HCT116 (cell line): ENCODE measurements around the gene CPED1. TPM values are rescaled to one million over a fixed set of nuclear protein-coding genes. Genes with fewer than 3 reads are reported as not detected.

Experiments
- ATAC-seq: fragments of 200-7000 bp; cut with Tn5 transposase; 2 replicates; pipeline ENCODE4 v1.9.1; 2020; ENCODE audit warnings: mild to moderate bottlenecking, moderate library complexity
- BruUV-seq: library from RNA; stranded (reverse); fragments of 400-500 nt; replicated peaks from 2 replicates; lab custom pipeline; 2021; lab: Mats Ljungman, UMichigan
- CTCF ChIA-PET: fragments of 300-600 bp; sonication (Branson Sonifier 250); formaldehyde crosslinking; loops from one replicate; lab custom pipeline; 2021; ENCODE audit warnings: antibody characterized with exemption; lab: Charles Lee
- POLR2A ChIA-PET: fragments of 300-600, 350-600 bp; sonication (Branson Sonifier 250); formaldehyde crosslinking; loops from one replicate; lab custom pipeline; 2021; ENCODE audit warnings: antibody characterized with exemption; lab: Charles Lee
- RAD21 ChIA-PET, 2 experiments: fragments of 300-600 bp; sonication (Branson Sonifier 250); formaldehyde crosslinking; loops; one replicate each; lab custom pipeline; 2023; ENCODE audit warnings: low total read pairs in 2 of 2; ENCODE audit not compliant: uncharacterized antibody in 2 of 2, unreplicated experiment in 2 of 2, low non-redundant PET in 1 of 2; lab: Charles Lee
- DNase-seq: peaks from one replicate; pipeline ENCODE4 v3.0.0-alpha.2; 2010; ENCODE audit warnings: low read depth, low spot score
- H2AFZ ChIP-seq: fragments of 200-600 bp; shearing (Covaris generic), sonication (generic); 2 replicates; pipeline ENCODE4 v1.6.1; 2017; ENCODE audit warnings: low read depth, mixed run types, mixed read lengths, antibody characterized with exemption, low read length; ENCODE audit not compliant: poor library complexity, severe bottlenecking
- H3K27ac ChIP-seq: 2 replicates; pipeline ENCODE4 v1.5.1; 2012; ENCODE audit warnings: low read depth, low read length
- H3K27me3 ChIP-seq: fragments of 200-600 bp; sonication (generic); 2 replicates; pipeline ENCODE4 v1.6.1; 2016; ENCODE audit warnings: mixed run types, low read length, mixed read lengths; ENCODE audit not compliant: insufficient read depth
- H3K36me3 ChIP-seq, 2 experiments: fragments of 200-500 bp in 1 of 2; fragments of 200-600 bp in 1 of 2; sonication (Bioruptor generic) in 1 of 2; sonication (generic) in 1 of 2; 2 replicates each; pipeline versions ENCODE4 v1.5.1 to v1.6.1; 2014 to 2016; ENCODE audit warnings: low read length in 2 of 2, inconsistent platforms in 1 of 2, mixed read lengths in 1 of 2, mixed run types in 1 of 2; ENCODE audit not compliant: insufficient read depth in 2 of 2, control insufficient read depth in 1 of 2
- H3K4me1 ChIP-seq, 2 experiments: fragments of 200-600 bp in 1 of 2; sonication (generic) in 1 of 2; 2 replicates each; pipeline versions ENCODE4 v1.5.1 to v1.6.1; 2012 to 2017; ENCODE audit warnings: low read length in 2 of 2, inconsistent platforms in 1 of 2, mild to moderate bottlenecking in 1 of 2, mixed read lengths in 1 of 2, mixed run types in 1 of 2, moderate library complexity in 1 of 2; ENCODE audit not compliant: insufficient read depth in 2 of 2, control insufficient read depth in 1 of 2
- H3K4me2 ChIP-seq: fragments of 200-600 bp; sonication (generic); 2 replicates; pipeline ENCODE4 v1.6.1; 2017; ENCODE audit warnings: mixed run types, low read length, mixed read lengths
- H3K4me3 ChIP-seq, 2 experiments: fragments of 200-600 bp in 1 of 2; sonication (generic) in 1 of 2; replicated peaks in 1 of 2; 2 replicates each; pipeline ENCODE4 v1.5.1; 2011 to 2016; ENCODE audit warnings: low read length in 2 of 2, control low read depth in 1 of 2, low read depth in 1 of 2, mild to moderate bottlenecking in 1 of 2, mixed read lengths in 1 of 2, mixed run types in 1 of 2
- H3K79me2 ChIP-seq: fragments of 200-600 bp; sonication (generic); 2 replicates; pipeline ENCODE4 v1.6.1; 2017; ENCODE audit warnings: mild to moderate bottlenecking, mixed run types, low read length, moderate library complexity, mixed read lengths; ENCODE audit not compliant: insufficient read depth
- H3K9ac ChIP-seq: fragments of 200-600 bp; sonication (generic); 2 replicates; pipeline ENCODE4 v1.6.1; 2016; ENCODE audit warnings: low read length, mixed read lengths
- H3K9me2 ChIP-seq: fragments of 200-600 bp; sonication (generic), shearing (Covaris generic); 2 replicates; pipeline ENCODE4 v1.6.1; 2017; ENCODE audit warnings: mixed run types, mild to moderate bottlenecking, moderate library complexity; ENCODE audit not compliant: insufficient read depth
- H3K9me3 ChIP-seq, 2 experiments: fragments of 200-500 bp in 1 of 2; fragments of 200-600 bp in 1 of 2; sonication (Bioruptor generic) in 1 of 2; sonication (generic) in 1 of 2; 2 replicates each; pipeline ENCODE4 v1.6.1; 2014 to 2017; ENCODE audit warnings: low read length in 2 of 2, mixed read lengths in 2 of 2, inconsistent platforms in 1 of 2, low read depth in 1 of 2, mild to moderate bottlenecking in 1 of 2, mixed run types in 1 of 2, moderate library complexity in 1 of 2; ENCODE audit not compliant: control insufficient read depth in 1 of 2, insufficient read depth in 1 of 2
- H4K20me1 ChIP-seq: fragments of 200-600 bp; sonication (generic), shearing (Covaris generic); 2 replicates; pipeline ENCODE4 v1.6.1; 2017; ENCODE audit warnings: mixed run types, mild to moderate bottlenecking, moderate library complexity; ENCODE audit not compliant: insufficient read depth
- CBX3 ChIP-seq: IDR thresholded peaks from 2 replicates; pipeline ENCODE4 v1.6.1; 2012; ENCODE audit warnings: low read depth
- ELF1 ChIP-seq: IDR thresholded peaks from 2 replicates; pipeline ENCODE4 v1.6.1; 2012; ENCODE audit warnings: low read depth, borderline replicate concordance
- TCF7L2 ChIP-seq: IDR thresholded peaks from 2 replicates; pipeline ENCODE4 v1.7.0; 2011; ENCODE audit warnings: borderline replicate concordance, inconsistent platforms; ENCODE audit not compliant: insufficient read depth, insufficient read length; ENCODE audit errors: extremely low read depth
- ZNF274 ChIP-seq: fragments of 200-500 bp; sonication (Bioruptor generic); IDR thresholded peaks from 2 replicates; pipeline ENCODE4 v1.6.1; 2014; ENCODE audit warnings: mild to moderate bottlenecking, low read depth, low read length, inconsistent platforms
- intact Hi-C: fragments of 100-400 bp; cut with micrococcal nuclease; formaldehyde crosslinking; loops from 2 replicates; pipeline ENCODE4 v1.10.0; 2022
- total RNA-seq: library from RNA; stranded (reverse); gene quantifications from one replicate; pipeline ENCODE4 v1.2.1, GENCODE V29; 2021; ENCODE audit not compliant: unreplicated experiment
- TF ChIP-seq, protein P1 (sequence below): IDR thresholded peaks from 2 replicates; pipeline ENCODE4 v1.6.1; 2012; ENCODE audit warnings: low read depth

The CPED1 gene
- total RNA-seq, 1 experiment from 2014 or later, result 1.2 TPM

DNA sequence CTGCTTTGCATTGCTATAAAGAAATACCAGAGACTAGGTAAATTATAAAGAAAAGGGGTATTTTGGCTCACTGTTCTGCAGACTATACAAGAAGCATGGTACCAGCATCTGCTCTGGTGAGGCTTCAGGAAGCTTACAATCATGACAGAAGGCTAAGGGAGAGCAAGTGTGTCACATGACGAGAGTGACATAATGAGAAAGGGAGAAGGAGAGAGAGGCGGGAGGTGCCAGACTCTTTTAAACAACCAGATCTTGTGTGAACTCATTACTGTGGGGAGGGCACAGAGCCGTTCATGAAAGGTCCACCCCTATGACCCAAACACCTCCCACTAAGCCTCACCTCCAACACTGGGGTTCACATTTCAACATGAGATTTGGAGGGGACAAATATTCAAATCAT is 281.3 kb downstream of the CPED1 start:
- Histone ChIP-seq H3K4me3 (no peak overlapping the region), H3K9ac (no peak overlapping the region), H3K27me3 (no peaks in the 10 kb centered on the region), H3K9me3 (no peaks in the 10 kb centered on the region), H3K4me1 (peaks cover 11 to 17% of the 10 kb centered on the region in 2 experiments; a peak in 3 of 4 replicates), H4K20me1 (no peaks in the 10 kb centered on the region), H3K4me2 (no peak overlapping the region), H3K9me2 (no peaks in the 10 kb centered on the region), H3K27ac (no peak overlapping the region), H3K79me2 (no peaks in the 10 kb centered on the region), H3K36me3 (peaks cover 0 to 2% of the 10 kb centered on the region in 2 experiments; a peak in 1 of 4 replicates), H2AFZ (no peak overlapping the region)
- intact Hi-C loops, result no loop called here
- BruUV-seq, result no TSS peak
- ChIA-PET CTCF (no interaction called here), RAD21 (no interaction called here), POLR2A (no interaction called here)
- DNase-seq, result no peak
- ATAC-seq, result no peak
- no peak for TF ChIP-seq ZNF274

DNA sequence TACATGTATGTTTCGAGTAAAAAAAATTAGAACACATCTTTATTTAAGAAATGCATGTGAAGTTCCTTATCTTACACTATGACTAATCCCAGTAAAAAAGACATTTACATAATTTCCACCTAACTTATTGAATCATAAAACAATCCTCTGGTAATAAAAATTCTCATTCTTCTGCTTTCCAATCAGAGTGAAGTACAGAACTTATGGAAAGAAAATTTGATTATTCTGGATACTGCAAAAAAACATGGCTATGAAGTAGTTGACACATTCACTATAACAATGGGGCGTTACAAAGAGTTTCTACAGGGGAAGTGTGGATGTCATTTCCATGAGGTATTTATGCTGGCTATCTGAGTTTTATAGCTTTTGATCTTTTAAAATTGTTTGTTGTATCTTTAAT is 282.6 kb downstream of the CPED1 start:
- BruUV-seq, result no TSS peak
- H3K9me3 ChIP-seq, result no peaks in the 10 kb centered on the region
- DNase-seq (no peak), ATAC-seq (no peak)
- no peaks in the 10 kb centered on the region for H3K36me3 ChIP-seq
- POLR2A ChIA-PET, result no interaction called here
- RAD21 ChIA-PET, result no interaction called here
- H3K9me2 ChIP-seq, result no peaks in the 10 kb centered on the region
- no peak overlapping the region for H3K4me2 ChIP-seq
- intact Hi-C loops, result no loop called here
- no peak overlapping the region for H2AFZ ChIP-seq
- no peak overlapping the region for H3K27ac ChIP-seq
- no peak overlapping the region for H3K4me3 ChIP-seq
- peaks cover 13 to 23% of the 10 kb centered on the region in 2 experiments; a peak in 3 of 4 replicates for H3K4me1 ChIP-seq
- no peaks in the 10 kb centered on the region for H3K79me2 ChIP-seq
- no peaks in the 10 kb centered on the region for H4K20me1 ChIP-seq
- H3K27me3 ChIP-seq, result no peaks in the 10 kb centered on the region
- TF ChIP-seq ELF1 (no peak), TCF7L2 (no peak), CBX3 (no peak)
- TF ChIP-seq, protein P1, sequence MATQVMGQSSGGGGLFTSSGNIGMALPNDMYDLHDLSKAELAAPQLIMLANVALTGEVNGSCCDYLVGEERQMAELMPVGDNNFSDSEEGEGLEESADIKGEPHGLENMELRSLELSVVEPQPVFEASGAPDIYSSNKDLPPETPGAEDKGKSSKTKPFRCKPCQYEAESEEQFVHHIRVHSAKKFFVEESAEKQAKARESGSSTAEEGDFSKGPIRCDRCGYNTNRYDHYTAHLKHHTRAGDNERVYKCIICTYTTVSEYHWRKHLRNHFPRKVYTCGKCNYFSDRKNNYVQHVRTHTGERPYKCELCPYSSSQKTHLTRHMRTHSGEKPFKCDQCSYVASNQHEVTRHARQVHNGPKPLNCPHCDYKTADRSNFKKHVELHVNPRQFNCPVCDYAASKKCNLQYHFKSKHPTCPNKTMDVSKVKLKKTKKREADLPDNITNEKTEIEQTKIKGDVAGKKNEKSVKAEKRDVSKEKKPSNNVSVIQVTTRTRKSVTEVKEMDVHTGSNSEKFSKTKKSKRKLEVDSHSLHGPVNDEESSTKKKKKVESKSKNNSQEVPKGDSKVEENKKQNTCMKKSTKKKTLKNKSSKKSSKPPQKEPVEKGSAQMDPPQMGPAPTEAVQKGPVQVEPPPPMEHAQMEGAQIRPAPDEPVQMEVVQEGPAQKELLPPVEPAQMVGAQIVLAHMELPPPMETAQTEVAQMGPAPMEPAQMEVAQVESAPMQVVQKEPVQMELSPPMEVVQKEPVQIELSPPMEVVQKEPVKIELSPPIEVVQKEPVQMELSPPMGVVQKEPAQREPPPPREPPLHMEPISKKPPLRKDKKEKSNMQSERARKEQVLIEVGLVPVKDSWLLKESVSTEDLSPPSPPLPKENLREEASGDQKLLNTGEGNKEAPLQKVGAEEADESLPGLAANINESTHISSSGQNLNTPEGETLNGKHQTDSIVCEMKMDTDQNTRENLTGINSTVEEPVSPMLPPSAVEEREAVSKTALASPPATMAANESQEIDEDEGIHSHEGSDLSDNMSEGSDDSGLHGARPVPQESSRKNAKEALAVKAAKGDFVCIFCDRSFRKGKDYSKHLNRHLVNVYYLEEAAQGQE, result no peak
- H3K9ac ChIP-seq, result no peak overlapping the region
- CTCF ChIA-PET, result no interaction called here
